Testis (tissue), 3 donors: ENCODE measurements around the gene VDR. TPM values are rescaled to one million over a fixed set of nuclear protein-coding genes. Genes with fewer than 3 reads are reported as not detected.

Source experiments
- DNase-seq: peaks from one replicate; pipeline ENCODE4 v3.0.0-alpha.2; 2019
- H3K27ac ChIP-seq, 2 donors: fragments of 200-600 bp; sonication (generic); one replicate each; pipeline ENCODE4 v1.5.1; 2019
- H3K27me3 ChIP-seq: fragments of 200-600 bp; sonication (generic); one replicate; pipeline ENCODE4 v1.5.1; 2019
- H3K36me3 ChIP-seq: fragments of 200-600 bp; sonication (generic); one replicate; pipeline ENCODE4 v1.5.1; 2017; ENCODE audit warnings: low read depth; ENCODE audit errors: missing control alignments
- H3K4me1 ChIP-seq: fragments of 200-600 bp; sonication (generic); one replicate; pipeline ENCODE4 v1.5.1; 2019
- H3K4me3 ChIP-seq, 2 donors: fragments of 200-600 bp; sonication (generic); one replicate each; pipeline ENCODE4 v1.5.1; 2017 to 2019
- H3K9me3 ChIP-seq: fragments of 200-600 bp; sonication (generic); one replicate; pipeline ENCODE4 v1.5.1; 2017
- POLR2A ChIP-seq: fragments of 450-650 bp; IDR thresholded peaks from one replicate; pipeline ENCODE4 v1.6.1; 2017; ENCODE audit warnings: antibody characterized with exemption, mild to moderate bottlenecking, moderate library complexity
- WGBS, 2 donors: methylation state at CpG; one replicate each; pipeline ENCODE4 v1.1.5; 2018; 5-methylcytosine and 5-hydroxymethylcytosine counted together
- intact Hi-C: fragments of 100-400 bp; cut with DNase I; formaldehyde crosslinking; loops from one replicate; pipeline ENCODE4 v1.15.1; 2023; ENCODE audit warnings: low total_unique reads
- polyA plus RNA-seq: library from polyadenylated mRNA; stranded (reverse); fragments of 350-450 nt; fragmentation: Illumina TruSeq; extraction: RNeasy Lipid Tissue Mini Kit (QIAGEN cat#74804); gene quantifications from one replicate; pipeline ENCODE4 v1.2.3, GENCODE V29; 2014; ENCODE audit warnings: low read depth, low replicate concordance; ENCODE audit not compliant: insufficient read depth
- total RNA-seq, 2 donors: library from RNA; depleted of rRNA; stranded (reverse); fragments of >200 nt; gene quantifications; one replicate each; pipeline ENCODE4 v1.2.3, GENCODE V29; 2016
- TF ChIP-seq, protein P1 (sequence below), 3 experiments: fragments of 450-650 bp in 2 of 3; fragments of 200-600 bp in 1 of 3; sonication (generic) in 1 of 3; IDR thresholded peaks; one replicate each; pipeline ENCODE4 v1.5.1; 2016 to 2019; ENCODE audit warnings: antibody characterized with exemption in 3 of 3, mild to moderate bottlenecking in 2 of 3, moderate library complexity in 1 of 3

VDR gene
- total and polyA plus RNA-seq, 3 donors from 2014 or later = 1.4 to 3.7 (median 2.9) TPM

DNA sequence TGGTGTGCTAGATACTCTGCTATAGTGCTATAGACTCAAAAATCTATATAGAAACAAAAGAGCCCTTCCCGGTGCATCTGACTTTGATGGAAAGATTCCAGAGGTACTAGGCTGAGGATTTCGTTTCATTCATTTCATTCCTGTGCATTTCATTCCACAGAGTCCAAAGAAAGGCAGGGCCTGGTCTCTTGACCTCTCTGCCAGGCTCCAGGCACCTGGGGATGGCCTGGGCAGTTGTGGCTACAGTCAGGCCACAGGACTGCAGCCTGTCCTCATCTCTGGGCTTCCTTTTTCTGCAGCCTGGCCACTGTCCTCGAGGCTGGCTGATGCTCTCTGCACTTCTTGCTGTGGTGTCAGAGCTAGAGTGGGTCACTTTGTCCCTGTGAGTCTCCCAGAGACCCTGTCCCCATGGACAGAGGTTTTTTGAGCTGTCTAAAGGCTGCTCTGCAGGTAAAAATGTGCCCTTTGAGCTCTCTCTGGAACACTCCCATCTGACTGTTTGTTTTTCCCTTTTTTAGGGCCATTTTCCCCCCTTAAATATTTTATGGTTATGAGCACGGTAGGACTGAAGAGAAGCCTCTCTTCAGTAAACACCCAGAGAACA is 3.2 kb upstream of the VDR start:
- no peaks in the 10 kb centered on the region for H3K9me3 ChIP-seq
- H3K27me3 ChIP-seq = no peaks in the 10 kb centered on the region
- TF ChIP-seq, protein P1, sequence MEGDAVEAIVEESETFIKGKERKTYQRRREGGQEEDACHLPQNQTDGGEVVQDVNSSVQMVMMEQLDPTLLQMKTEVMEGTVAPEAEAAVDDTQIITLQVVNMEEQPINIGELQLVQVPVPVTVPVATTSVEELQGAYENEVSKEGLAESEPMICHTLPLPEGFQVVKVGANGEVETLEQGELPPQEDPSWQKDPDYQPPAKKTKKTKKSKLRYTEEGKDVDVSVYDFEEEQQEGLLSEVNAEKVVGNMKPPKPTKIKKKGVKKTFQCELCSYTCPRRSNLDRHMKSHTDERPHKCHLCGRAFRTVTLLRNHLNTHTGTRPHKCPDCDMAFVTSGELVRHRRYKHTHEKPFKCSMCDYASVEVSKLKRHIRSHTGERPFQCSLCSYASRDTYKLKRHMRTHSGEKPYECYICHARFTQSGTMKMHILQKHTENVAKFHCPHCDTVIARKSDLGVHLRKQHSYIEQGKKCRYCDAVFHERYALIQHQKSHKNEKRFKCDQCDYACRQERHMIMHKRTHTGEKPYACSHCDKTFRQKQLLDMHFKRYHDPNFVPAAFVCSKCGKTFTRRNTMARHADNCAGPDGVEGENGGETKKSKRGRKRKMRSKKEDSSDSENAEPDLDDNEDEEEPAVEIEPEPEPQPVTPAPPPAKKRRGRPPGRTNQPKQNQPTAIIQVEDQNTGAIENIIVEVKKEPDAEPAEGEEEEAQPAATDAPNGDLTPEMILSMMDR (IDR thresholded peaks at IDR 0.05) = no peak
- no peak for TF ChIP-seq POLR2A
- DNase-seq = no peak
- H3K36me3 ChIP-seq = no peaks in the 10 kb centered on the region
- no peak overlapping the region for H3K4me3 ChIP-seq
- intact Hi-C loops = no loop called here
- WGBS, 2 donors = 77 to 90% methylated on average over 3 to 4 of the region's 4 CpGs
- no peak overlapping the region for H3K27ac ChIP-seq
- H3K4me1 ChIP-seq = peaks cover 3% of the 10 kb centered on the region

DNA sequence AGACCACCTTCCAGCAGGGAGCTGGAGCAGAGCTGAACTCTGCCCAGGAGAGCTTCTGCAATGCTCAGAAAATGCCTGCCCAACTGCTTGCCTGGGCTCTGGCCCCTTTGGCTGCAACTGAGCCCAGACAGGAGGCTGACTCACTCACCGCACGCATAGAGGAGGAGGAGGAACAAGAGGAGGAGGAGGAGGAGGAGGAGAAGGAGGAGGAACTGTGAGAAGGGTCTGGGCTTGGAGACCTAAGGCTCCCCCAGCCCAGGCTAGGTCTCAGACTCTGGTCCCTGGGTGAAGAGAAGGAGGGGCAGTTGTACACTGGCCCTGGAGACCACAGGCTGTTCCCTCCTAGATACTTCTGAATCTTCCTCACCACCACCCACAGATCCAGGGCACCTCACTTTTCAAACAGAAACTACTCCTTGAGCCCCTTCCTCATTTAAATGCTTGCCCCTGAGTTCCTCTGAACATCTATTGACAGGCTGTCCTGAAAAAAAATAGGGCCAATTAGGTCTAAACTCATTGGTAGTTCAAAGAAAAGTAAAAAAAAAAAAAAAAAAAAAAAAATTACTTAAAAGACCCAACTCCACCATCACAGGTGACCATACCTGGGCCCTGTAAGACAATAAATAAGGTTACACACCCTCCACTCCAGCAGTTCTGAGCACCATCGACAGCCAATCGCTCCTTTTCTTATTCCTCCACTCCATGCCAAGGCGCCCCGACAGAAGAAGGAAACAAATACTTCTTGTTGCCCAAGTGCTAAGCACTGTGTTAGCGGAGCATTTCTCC is 674 bp downstream of the VDR start:
- Histone ChIP-seq H3K4me3 (peak overlapping the region; percentile 49 to 73), H3K9me3 (no peaks in the 10 kb centered on the region), H3K27ac (no peak overlapping the region), H3K36me3 (no peaks in the 10 kb centered on the region), H3K27me3 (no peaks in the 10 kb centered on the region), H3K4me1 (peaks cover 3% of the 10 kb centered on the region)
- no peak for TF ChIP-seq POLR2A
- TF ChIP-seq, protein P1 (IDR thresholded peaks at IDR 0.05) = peak in 1 of 3 experiments; percentile 6
- intact Hi-C loops = no loop called here
- 5 to 13% methylated on average over 5 to 7 of the region's 7 CpGs for WGBS, 2 donors
- DNase-seq = peak; percentile 26

DNA sequence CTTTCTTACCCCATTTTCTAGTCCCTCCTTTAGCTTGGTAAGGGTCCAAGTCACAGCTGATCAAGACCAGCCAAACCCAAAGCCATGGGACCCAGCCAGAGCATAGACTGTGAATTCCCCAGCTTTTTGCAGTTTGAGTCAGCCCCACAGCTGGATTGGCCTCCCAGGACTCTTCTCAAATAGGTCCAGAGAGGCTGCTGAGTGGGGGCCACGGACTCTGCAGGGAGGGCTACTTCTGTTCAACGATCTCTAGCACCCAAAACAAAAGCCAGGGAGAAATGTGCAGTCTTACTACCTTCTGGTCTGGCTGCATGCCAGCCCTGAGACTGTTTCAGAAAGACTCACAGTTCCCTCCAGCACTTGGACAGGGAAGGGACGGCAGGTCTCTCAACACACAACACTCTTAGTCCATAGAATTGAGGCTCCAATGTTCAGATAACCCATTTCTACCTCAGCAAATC is 1.6 kb downstream of the VDR start:
- no peak overlapping the region for H3K4me3 ChIP-seq
- no peak for TF ChIP-seq POLR2A
- TF ChIP-seq, protein P1 (IDR thresholded peaks at IDR 0.05) = no peak
- 69% methylated on average over 3 of the region's 3 CpGs for WGBS, 2 donors
- intact Hi-C loops = no loop called here
- no peaks in the 10 kb centered on the region for H3K9me3 ChIP-seq
- H3K36me3 ChIP-seq = no peaks in the 10 kb centered on the region
- H3K27ac ChIP-seq = no peak overlapping the region
- H3K27me3 ChIP-seq = no peaks in the 10 kb centered on the region
- peaks cover 3% of the 10 kb centered on the region for H3K4me1 ChIP-seq
- DNase-seq = no peak

DNA sequence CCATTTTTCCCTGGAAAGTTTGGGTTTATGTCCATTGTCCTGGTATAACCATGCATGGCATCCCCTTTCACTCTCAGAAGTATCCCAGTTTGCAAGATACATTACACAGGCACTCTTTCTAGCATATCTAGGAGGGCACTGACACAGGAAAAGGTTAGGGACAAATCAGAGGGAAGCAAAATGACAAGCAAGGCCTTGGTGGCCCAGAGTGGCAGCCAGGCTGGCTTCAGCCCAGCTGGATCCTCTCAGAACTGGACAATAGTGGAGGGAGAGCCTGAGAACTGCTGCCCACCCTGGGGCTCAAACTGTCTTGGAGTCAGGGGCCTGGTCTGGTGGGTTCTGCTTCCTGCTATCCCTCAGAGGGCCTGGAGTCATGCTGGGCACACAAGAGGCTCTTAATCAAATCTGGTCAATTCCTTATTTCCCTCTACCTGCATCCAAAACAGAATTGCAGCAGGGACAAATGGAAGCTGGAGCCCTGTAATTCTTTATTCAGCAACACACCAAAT is 2.6 kb downstream of the VDR start:
- TF ChIP-seq POLR2A = no peak
- TF ChIP-seq, protein P1 (IDR thresholded peaks at IDR 0.05) = no peak
- Histone ChIP-seq H3K9me3 (no peaks in the 10 kb centered on the region), H3K27me3 (no peaks in the 10 kb centered on the region), H3K4me1 (peaks cover 3% of the 10 kb centered on the region), H3K27ac (no peak overlapping the region), H3K4me3 (no peak overlapping the region), H3K36me3 (no peaks in the 10 kb centered on the region)
- intact Hi-C loops = no loop called here
- no peak for DNase-seq
